Measurements from ENCODE around the gene SUPT20HL1. TPM values are rescaled to one million over a fixed set of nuclear protein-coding genes. Genes with fewer than 3 reads are reported as not detected.

SUPT20HL1 gene
- total RNA-seq, 1 experiment from 2014 or later = not detected

DNA sequence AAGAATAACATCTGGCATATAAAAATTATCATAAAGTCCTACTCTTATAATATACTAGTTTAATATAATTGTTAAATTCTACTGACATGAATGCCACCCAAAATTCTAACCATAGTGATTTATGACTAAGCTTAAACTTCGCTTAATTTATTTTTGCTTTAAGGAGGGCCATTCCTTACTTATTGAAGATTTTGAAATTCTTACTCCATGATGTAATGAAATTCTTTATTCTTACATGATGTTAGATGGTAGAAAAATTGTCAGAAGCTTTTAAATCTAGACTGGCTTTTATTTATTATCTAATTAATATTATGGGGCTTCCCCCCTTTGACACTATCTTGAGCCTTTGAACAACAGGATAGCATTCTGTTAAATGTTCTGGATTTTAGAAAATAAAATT lies 27.1 kb upstream of the SUPT20HL1 start:
- Histone ChIP-seq H3K4me2 (no peak overlapping the region), H3K9me3 (ENCODE audit: insufficient read depth, low read depth) (no peaks in the 10 kb centered on the region), H3K27me3 (ENCODE audit: insufficient read depth, low read depth) (no peaks in the 10 kb centered on the region), H3K79me2 (ENCODE audit: low read depth) (no peaks in the 10 kb centered on the region), H3K36me3 (ENCODE audit: low read depth) (no peaks in the 10 kb centered on the region), H4K20me1 (ENCODE audit: insufficient read depth) (no peaks in the 10 kb centered on the region), H3K27ac (no peak overlapping the region), H2AFZ (no peak overlapping the region), H3K4me3 (no peak overlapping the region), H3F3A (ENCODE audit: insufficient read depth, low read depth) (no peaks in the 10 kb centered on the region), H3K4me1 (replicated peaks; ENCODE audit: insufficient read depth) (no peaks in the 10 kb centered on the region), H3K9me2 (ENCODE audit: insufficient read depth) (no peaks in the 10 kb centered on the region)
- intact Hi-C loops (cut with micrococcal nuclease; ENCODE audit: unreplicated experiment) = no loop called here
- no TSS peak for BruUV-seq (replicated peaks)
- no peak for DNase-seq
- TF ChIP-seq EZH2 (IDR thresholded peaks at IDR 0.05; ENCODE audit: low read depth) = no peak
- no peak for TF ChIP-seq CTCF (conservative IDR thresholded peaks at IDR 0.05)
- ChIA-PET CTCF (no interaction called here), POLR2A (ENCODE audit: unreplicated experiment) (no interaction called here)

DNA sequence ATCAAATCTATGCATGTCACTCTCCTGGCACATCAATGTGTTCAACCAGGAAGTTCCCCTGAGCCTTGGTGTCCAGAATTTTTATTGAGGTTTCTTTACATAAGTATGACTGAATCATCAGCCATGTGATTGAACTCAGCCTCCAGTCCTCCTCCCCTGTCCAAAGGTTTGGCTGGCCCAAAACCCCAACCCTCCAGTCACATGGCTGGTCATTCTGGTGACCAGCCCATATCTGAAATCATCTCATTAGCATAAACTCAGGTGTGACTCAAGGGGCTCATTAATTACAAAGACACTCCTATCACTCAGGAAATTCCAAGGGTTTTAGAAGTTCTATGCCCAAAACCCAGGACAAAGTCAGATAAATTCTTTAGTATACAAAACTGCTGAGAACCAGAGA lies 26.0 kb upstream of the SUPT20HL1 start:
- H3K27ac ChIP-seq = no peak overlapping the region
- no peaks in the 10 kb centered on the region for H4K20me1 ChIP-seq (ENCODE audit: insufficient read depth)
- no peak for DNase-seq
- ChIA-PET POLR2A (ENCODE audit: unreplicated experiment) (no interaction called here), CTCF (no interaction called here)
- no peaks in the 10 kb centered on the region for H3K79me2 ChIP-seq (ENCODE audit: low read depth)
- no TSS peak for BruUV-seq (replicated peaks)
- H3K4me3 ChIP-seq = no peak overlapping the region
- TF ChIP-seq EZH2 (IDR thresholded peaks at IDR 0.05; ENCODE audit: low read depth) = no peak
- no peak for TF ChIP-seq CTCF (conservative IDR thresholded peaks at IDR 0.05)
- H3K4me1 ChIP-seq (replicated peaks; ENCODE audit: insufficient read depth) = no peaks in the 10 kb centered on the region
- H3K9me2 ChIP-seq (ENCODE audit: insufficient read depth) = no peaks in the 10 kb centered on the region
- H3F3A ChIP-seq (ENCODE audit: insufficient read depth, low read depth) = no peaks in the 10 kb centered on the region
- no peaks in the 10 kb centered on the region for H3K9me3 ChIP-seq (ENCODE audit: insufficient read depth, low read depth)
- no peak overlapping the region for H3K4me2 ChIP-seq
- no peak overlapping the region for H2AFZ ChIP-seq
- intact Hi-C loops (cut with micrococcal nuclease; ENCODE audit: unreplicated experiment) = no loop called here
- no peaks in the 10 kb centered on the region for H3K27me3 ChIP-seq (ENCODE audit: insufficient read depth, low read depth)
- H3K36me3 ChIP-seq (ENCODE audit: low read depth) = no peaks in the 10 kb centered on the region

GRCh38 chrX:24335871-24336270 lies 24.6 kb upstream of the SUPT20HL1 start:
- no peaks in the 10 kb centered on the region for H4K20me1 ChIP-seq (ENCODE audit: insufficient read depth)
- H3K79me2 ChIP-seq (ENCODE audit: low read depth) = no peaks in the 10 kb centered on the region
- no peak for TF ChIP-seq CTCF (conservative IDR thresholded peaks at IDR 0.05)
- no peak for TF ChIP-seq EZH2 (IDR thresholded peaks at IDR 0.05; ENCODE audit: low read depth)
- CTCF ChIA-PET = no interaction called here
- no peaks in the 10 kb centered on the region for H3K9me2 ChIP-seq (ENCODE audit: insufficient read depth)
- no TSS peak for BruUV-seq (replicated peaks)
- H3K36me3 ChIP-seq (ENCODE audit: low read depth) = no peaks in the 10 kb centered on the region
- no peak for DNase-seq
- intact Hi-C loops (cut with micrococcal nuclease; ENCODE audit: unreplicated experiment) = no loop called here
- H3K9me3 ChIP-seq (ENCODE audit: insufficient read depth, low read depth) = no peaks in the 10 kb centered on the region
- POLR2A ChIA-PET (ENCODE audit: unreplicated experiment) = no interaction called here
- no peak overlapping the region for H3K4me2 ChIP-seq
- no peak overlapping the region for H2AFZ ChIP-seq
- H3K4me3 ChIP-seq = no peak overlapping the region
- no peaks in the 10 kb centered on the region for H3K4me1 ChIP-seq (replicated peaks; ENCODE audit: insufficient read depth)
- no peaks in the 10 kb centered on the region for H3F3A ChIP-seq (ENCODE audit: insufficient read depth, low read depth)
- no peak overlapping the region for H3K27ac ChIP-seq
- no peaks in the 10 kb centered on the region for H3K27me3 ChIP-seq (ENCODE audit: insufficient read depth, low read depth)

Measured in PC-9 (cell line).